ENCODE data around the gene TMC8. TPM values are rescaled to one million over a fixed set of nuclear protein-coding genes. Genes with fewer than 3 reads are reported as not detected.

TMC8 gene
- total and polyA plus RNA-seq, 2 of the 8 experiments (the other 6 are each of a cell fraction or from before 2014, with no cell fraction given) = 1.00 to 2.8 TPM

GRCh38 chr17:78105101-78105500 lies 25.5 kb upstream of the TMC8 start (continued):
- TF ChIP-seq RFX5 (IDR thresholded peaks at IDR 0.05; ENCODE audit: borderline replicate concordance, low read depth, low read length) = no peak

Measured in H1 (cell line).